Measurements from ENCODE around the gene EIPR1.

The EIPR1 gene

GRCh38 chr2:3377612-3378432, at the start of gene EIPR1:
Gene EIPR1 (minus strand): TSS chr2:3377818. CDS start chr2:3377689, 129 bp downstream.
- peak within 1 kb of the TSS; percentile 87 for H3K27ac ChIP-seq
- DNase-seq (ENCODE audit: low read depth, low spot score), result peak; percentile 92

- H3K27ac ChIP-seq, result no peak overlapping the region
- no peak for DNase-seq (ENCODE audit: low read depth, low spot score)
Measured at GRCh38 chr2:3427272-3427671, 49.7 kb upstream of the EIPR1 start.

GRCh38 chr2:3426615-3427014, 49.0 kb upstream of the EIPR1 start:
- DNase-seq (ENCODE audit: low read depth, low spot score), result no peak
- H3K27ac ChIP-seq, result no peak overlapping the region

GRCh38 chr2:3424171-3424795, 46.7 kb upstream of the EIPR1 start:
- DNase-seq (ENCODE audit: low read depth, low spot score), result no peak
- H3K27ac ChIP-seq, result no peak overlapping the region

- no peak for DNase-seq (ENCODE audit: low read depth, low spot score)
- no peak overlapping the region for H3K27ac ChIP-seq
Measured at GRCh38 chr2:3423492-3424170, 46.0 kb upstream of the EIPR1 start.

GRCh38 chr2:3422161-3422779, 44.7 kb upstream of the EIPR1 start:
- DNase-seq (ENCODE audit: low read depth, low spot score), result no peak
- no peak overlapping the region for H3K27ac ChIP-seq

- no peak for DNase-seq (ENCODE audit: low read depth, low spot score)
- no peak overlapping the region for H3K27ac ChIP-seq
Measured at GRCh38 chr2:3421580-3421979, 44.0 kb upstream of the EIPR1 start.

GRCh38 chr2:3420769-3421397, 43.3 kb upstream of the EIPR1 start:
- DNase-seq (ENCODE audit: low read depth, low spot score), result no peak
- H3K27ac ChIP-seq, result no peak overlapping the region

- DNase-seq (ENCODE audit: low read depth, low spot score), result no peak
- no peak overlapping the region for H3K27ac ChIP-seq
Measured at GRCh38 chr2:3420076-3420768, 42.6 kb upstream of the EIPR1 start.

- DNase-seq (ENCODE audit: low read depth, low spot score), result no peak
- H3K27ac ChIP-seq, result no peak overlapping the region
Measured at GRCh38 chr2:3418766-3419404, 41.3 kb upstream of the EIPR1 start.

GRCh38 chr2:3414133-3414860, 36.7 kb upstream of the EIPR1 start:
- H3K27ac ChIP-seq, result no peak overlapping the region
- DNase-seq (ENCODE audit: low read depth, low spot score), result no peak

- DNase-seq (ENCODE audit: low read depth, low spot score), result no peak
- H3K27ac ChIP-seq, result no peak overlapping the region
Measured at GRCh38 chr2:3413697-3414096, 36.1 kb upstream of the EIPR1 start.

- no peak overlapping the region for H3K27ac ChIP-seq
- DNase-seq (ENCODE audit: low read depth, low spot score), result no peak
Measured at GRCh38 chr2:3411103-3411502, 33.5 kb upstream of the EIPR1 start.

- no peak for DNase-seq (ENCODE audit: low read depth, low spot score)
- H3K27ac ChIP-seq, result no peak overlapping the region
Measured at GRCh38 chr2:3409627-3410170, 32.1 kb upstream of the EIPR1 start.

GRCh38 chr2:3408781-3409180, 31.2 kb upstream of the EIPR1 start:
- no peak overlapping the region for H3K27ac ChIP-seq
- DNase-seq (ENCODE audit: low read depth, low spot score), result no peak

GRCh38 chr2:3406501-3406900, 28.9 kb upstream of the EIPR1 start:
- H3K27ac ChIP-seq, result no peak overlapping the region
- DNase-seq (ENCODE audit: low read depth, low spot score), result no peak

GRCh38 chr2:3405876-3406275, 28.3 kb upstream of the EIPR1 start:
- no peak for DNase-seq (ENCODE audit: low read depth, low spot score)
- H3K27ac ChIP-seq, result no peak overlapping the region

- no peak overlapping the region for H3K27ac ChIP-seq
- peak; percentile 43 for DNase-seq (ENCODE audit: low read depth, low spot score)
Measured at GRCh38 chr2:3405307-3405706, 27.7 kb upstream of the EIPR1 start.
